Activated CD4-positive, CD25-positive, alpha-beta regulatory T cell treated with anti-CD3 and anti-CD28 coated beads, Interleukin-2, amount 50 U/mL, for 16 hours (primary cell): ENCODE results near the gene TAX1BP1.
A peak's percentile ranks its signal among the peaks of the same experiment; 100 is the strongest.

Source experiments
- DNase-seq: peaks from one replicate; pipeline ENCODE4 v3.0.0-alpha.2; 2020; ENCODE audit warnings: low read depth, low spot score

The TAX1BP1 gene

GRCh38 chr7:27781188-27781587, 41.2 kb downstream of the TAX1BP1 start:
- no peak for DNase-seq

GRCh38 chr7:27782849-27783248, 42.9 kb downstream of the TAX1BP1 start:
- no peak for DNase-seq

- DNase-seq: peak; percentile 5
Measured at GRCh38 chr7:27784399-27785053, 44.6 kb downstream of the TAX1BP1 start.

GRCh38 chr7:27788437-27788836, 48.5 kb downstream of the TAX1BP1 start:
- no peak for DNase-seq

GRCh38 chr7:27793780-27794179, 53.8 kb downstream of the TAX1BP1 start:
- DNase-seq: no peak

- no peak for DNase-seq
Measured at GRCh38 chr7:27795977-27796376, 56.0 kb downstream of the TAX1BP1 start.

DNA sequence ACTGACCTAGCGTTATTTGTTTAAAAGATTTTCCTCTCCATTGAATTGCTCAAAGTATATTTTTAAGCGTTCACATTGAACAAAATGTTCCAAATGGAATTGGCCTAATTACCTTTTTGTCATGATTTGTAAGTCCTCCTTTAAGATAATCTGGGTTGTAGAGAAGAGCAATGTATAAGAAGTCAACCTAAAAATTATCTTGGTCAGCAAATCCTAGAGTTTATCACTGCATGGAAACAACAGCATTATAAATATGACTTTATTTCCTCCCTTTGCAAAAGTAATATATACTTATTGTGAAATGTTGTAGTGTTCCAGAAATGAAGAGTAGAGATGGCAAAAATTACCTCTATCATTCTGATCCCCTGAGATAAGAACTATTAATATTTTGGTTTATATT, 59.2 kb downstream of the TAX1BP1 start:
- no peak for DNase-seq

DNA sequence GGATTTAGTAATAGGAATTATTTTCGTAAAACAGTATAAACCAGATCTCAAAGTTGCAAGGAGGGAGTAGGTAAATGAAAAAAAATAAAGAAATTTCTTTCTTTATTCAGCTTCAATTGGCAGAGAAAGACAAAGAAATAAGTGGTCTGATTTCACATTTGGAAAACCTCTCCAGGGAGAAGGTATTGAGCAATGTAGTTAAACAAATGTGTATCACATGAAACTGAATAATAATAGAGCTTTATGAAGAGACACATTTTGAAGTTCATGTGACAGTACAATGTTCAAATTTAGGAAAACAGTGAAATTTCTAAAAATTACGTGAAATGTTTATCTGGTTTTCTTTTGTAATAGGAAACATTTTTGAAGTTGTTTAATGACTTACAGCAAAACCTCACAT, 63.0 kb downstream of the TAX1BP1 start:
- no peak for DNase-seq

DNA sequence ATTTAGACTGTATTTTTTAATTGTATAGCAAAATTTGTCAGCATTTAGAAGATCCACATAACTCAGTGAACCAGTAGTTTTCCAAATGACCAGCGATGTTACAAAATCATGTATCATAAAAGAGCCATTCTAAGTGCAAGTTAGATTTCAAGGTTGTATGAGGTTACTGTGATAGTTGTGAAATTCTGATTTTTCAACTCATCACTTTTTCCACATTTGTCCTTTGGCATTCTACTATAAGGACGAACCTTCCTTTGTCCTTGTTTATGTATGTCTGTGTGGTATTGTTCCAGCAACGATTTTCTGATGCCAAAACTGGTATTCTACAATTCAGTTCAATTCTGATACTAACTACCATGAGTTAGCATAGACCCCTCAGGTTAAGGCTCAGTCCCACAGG, 64.2 kb downstream of the TAX1BP1 start:
- no peak for DNase-seq

GRCh38 chr7:27808626-27809025, 68.7 kb downstream of the TAX1BP1 start:
- no peak for DNase-seq

DNA sequence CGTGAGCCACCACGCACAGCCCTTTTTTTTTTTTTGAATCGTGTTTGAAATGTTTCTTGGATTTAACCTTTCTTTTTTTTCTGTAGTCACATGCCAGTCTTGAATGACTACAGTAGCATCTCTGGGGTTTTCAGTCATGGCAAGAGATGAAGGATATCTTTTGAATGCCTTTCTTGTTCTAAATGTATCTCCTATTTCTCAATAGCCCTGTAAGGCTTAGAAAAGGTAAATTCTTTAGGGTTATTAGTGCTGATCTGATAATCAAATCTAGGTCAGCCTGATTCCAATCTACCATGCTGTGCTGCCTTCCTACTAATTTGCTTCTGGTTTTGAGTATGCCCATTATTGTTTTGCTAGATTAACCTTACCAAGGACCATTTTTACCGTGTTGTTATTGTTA, 70.2 kb downstream of the TAX1BP1 start:
- DNase-seq: no peak

DNA sequence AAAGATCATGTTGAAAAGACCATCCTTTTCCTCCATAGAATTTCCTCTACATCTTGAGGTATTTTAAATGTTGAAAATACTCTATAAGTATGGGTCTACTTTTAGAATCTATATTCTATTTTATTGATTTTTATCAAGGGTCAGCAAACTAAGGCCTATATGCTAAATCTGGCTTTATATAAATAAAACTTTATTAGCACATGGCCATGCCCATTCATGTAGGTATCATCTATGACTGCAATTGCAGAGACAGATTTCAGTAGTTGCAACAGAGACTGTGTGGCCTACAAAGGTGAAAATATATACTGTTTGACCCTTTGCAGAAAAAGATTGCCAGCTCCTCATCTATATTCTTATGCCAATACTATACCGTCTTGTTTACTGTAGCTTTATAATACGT, 72.7 kb downstream of the TAX1BP1 start:
- DNase-seq: no peak

GRCh38 chr7:27822245-27822644, 82.3 kb downstream of the TAX1BP1 start:
- DNase-seq: no peak

GRCh38 chr7:27825891-27826290, 85.9 kb downstream of the TAX1BP1 start:
- DNase-seq: no peak

DNA sequence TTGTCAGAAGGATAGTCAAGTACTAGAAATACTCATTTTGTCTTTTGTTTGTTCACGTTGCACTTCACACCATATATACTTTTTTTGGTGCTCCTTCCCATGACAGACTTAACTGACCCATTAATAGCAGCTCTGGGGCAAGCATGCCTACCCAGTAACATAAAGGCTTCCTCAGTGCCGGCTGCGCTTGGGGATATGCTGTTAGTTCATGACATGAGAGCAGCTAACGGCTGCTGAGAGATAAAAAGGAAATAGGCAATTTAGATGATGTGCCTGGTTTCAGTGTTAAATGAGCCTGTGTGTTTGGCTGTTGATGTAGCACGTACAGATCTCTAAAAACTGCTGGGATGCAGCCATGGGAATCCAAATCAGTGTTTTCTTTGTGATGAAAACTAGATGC, 86.4 kb downstream of the TAX1BP1 start:
- DNase-seq: no peak

- no peak for DNase-seq
Measured at GRCh38 chr7:27834179-27834921, 94.4 kb downstream of the TAX1BP1 start.

DNA sequence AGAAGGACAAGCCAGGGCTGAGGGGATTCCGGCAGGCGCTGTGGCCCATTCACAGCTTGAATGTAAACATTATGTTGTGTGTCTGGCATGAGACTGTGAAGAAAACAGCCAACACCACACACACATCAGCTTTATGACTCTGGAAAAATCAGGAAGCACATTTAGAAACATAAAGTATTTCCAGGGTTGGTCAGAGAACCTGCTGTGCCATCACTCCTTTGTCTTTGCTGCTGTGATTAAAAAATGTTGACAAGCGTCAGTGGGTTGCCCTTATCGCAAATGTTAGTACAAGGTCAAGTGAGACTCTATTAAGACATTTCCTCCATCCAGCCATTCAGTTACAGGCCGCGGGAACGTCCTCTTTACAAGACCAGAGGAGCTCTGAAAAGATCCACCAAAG, 95.4 kb downstream of the TAX1BP1 start:
- DNase-seq: no peak

- no peak for DNase-seq
Measured at GRCh38 chr7:27836536-27836935, 96.6 kb downstream of the TAX1BP1 start.

GRCh38 chr7:27839099-27839498, 99.1 kb downstream of the TAX1BP1 start:
- no peak for DNase-seq

GRCh38 chr7:27840313-27840712, 100.4 kb downstream of the TAX1BP1 start:
- DNase-seq: no peak

DNA sequence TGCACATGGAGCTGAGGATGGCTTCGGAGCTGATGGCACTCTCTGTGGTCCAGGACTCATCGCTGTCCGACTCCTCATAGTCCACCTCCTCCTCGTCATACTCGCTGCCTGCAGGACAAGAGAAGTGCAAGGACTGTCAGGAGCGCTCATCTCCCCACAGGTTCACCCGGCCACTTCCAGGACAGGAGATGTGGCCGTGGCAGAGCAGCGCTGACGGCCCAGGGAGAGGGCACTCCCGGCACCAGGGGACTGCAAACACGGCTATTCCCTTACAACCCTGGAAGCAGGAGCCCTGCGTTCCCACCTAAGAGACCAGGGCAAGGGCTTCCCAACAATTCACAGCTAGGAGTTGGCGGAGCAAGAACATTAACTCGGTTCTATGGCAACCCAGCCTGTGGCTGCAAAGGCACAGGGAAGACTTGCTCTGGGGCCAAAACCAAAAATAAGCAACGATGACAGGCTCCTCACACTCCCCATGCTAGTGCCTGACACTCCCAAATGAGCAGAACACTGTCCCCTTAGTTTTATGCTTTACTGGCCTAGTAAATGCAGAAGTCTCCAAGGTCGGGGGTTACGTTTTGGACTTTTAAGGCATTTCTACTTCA, 100.9 kb downstream of the TAX1BP1 start:
- DNase-seq: no peak

- DNase-seq: no peak
Measured at GRCh38 chr7:27842094-27842692, 102.2 kb downstream of the TAX1BP1 start.

- DNase-seq: no peak
Measured at GRCh38 chr7:27842851-27843250, 102.9 kb downstream of the TAX1BP1 start.
